Measurements from ENCODE around the gene TMEM242. TPM values are rescaled to one million over a fixed set of nuclear protein-coding genes. Genes with fewer than 3 reads are reported as not detected.

Gene TMEM242
- total RNA-seq, 1 donor from 2014 or later, result 9.7 TPM

GRCh38 chr6:157283900-157284737 lies 39.2 kb downstream of the TMEM242 start:
- FAIRE-seq, result no peak
- Mint-ChIP-seq H3K27ac (ENCODE audit: unreplicated experiment) (no peak overlapping the region), H3K27me3 (ENCODE audit: low read depth, unreplicated experiment) (peaks cover 5% of the 10 kb centered on the region)

GRCh38 chr6:157283330-157283898 lies 39.9 kb downstream of the TMEM242 start:
- Histone ChIP-seq H2AFZ (ENCODE audit: low read depth, low read length) (no peak overlapping the region), H3K4me3 (ENCODE audit: insufficient read depth, low read depth, low read length) (no peak overlapping the region), H3K4me1 (ENCODE audit: insufficient read depth, low read length) (no peaks in the 10 kb centered on the region), H3K9me3 (ENCODE audit: insufficient read depth, low read depth, low read length) (no peaks in the 10 kb centered on the region), H3K36me3 (ENCODE audit: insufficient read depth, low read length) (no peaks in the 10 kb centered on the region), H3K27me3 (ENCODE audit: insufficient read depth, low read length) (no peaks in the 10 kb centered on the region), H3K4me2 (ENCODE audit: low read length) (no peak overlapping the region), H4K20me1 (ENCODE audit: insufficient read depth, low read length) (no peaks in the 10 kb centered on the region), H3K79me2 (ENCODE audit: insufficient read depth, low read length) (no peaks in the 10 kb centered on the region), H3K27ac (ENCODE audit: low read depth, low read length) (no peak overlapping the region), H3K9ac (ENCODE audit: low read length) (no peak overlapping the region)
- Mint-ChIP-seq H3K27me3 (ENCODE audit: low read depth, unreplicated experiment) (peaks cover 7% of the 10 kb centered on the region), H3K4me1 (ENCODE audit: low read depth, unreplicated experiment) (no peaks in the 10 kb centered on the region), H3K36me3 (ENCODE audit: low read depth, unreplicated experiment) (peaks cover 8% of the 10 kb centered on the region), H3K27ac (ENCODE audit: unreplicated experiment) (no peak overlapping the region), H3K9me3 (ENCODE audit: unreplicated experiment) (no peaks in the 10 kb centered on the region), H3K4me3 (ENCODE audit: unreplicated experiment) (no peak overlapping the region)
- TF ChIP-seq EZH2 (IDR thresholded peaks at IDR 0.05; ENCODE audit: insufficient read depth, low read length) (no peak), CTCF (IDR thresholded peaks at IDR 0.05; ENCODE audit: insufficient read depth, low read depth, low read length) (no peak)
- FAIRE-seq, result no peak
- no peak for DNase-seq (ENCODE audit: low read depth)

More at GRCh38 chr6:157283900-157284737, 39.2 kb downstream of the TMEM242 start:
- no peaks in the 10 kb centered on the region for H4K20me1 ChIP-seq (ENCODE audit: insufficient read depth, low read length)
- no peaks in the 10 kb centered on the region for H3K4me1 Mint-ChIP-seq (ENCODE audit: low read depth, unreplicated experiment)
- no peak overlapping the region for H3K4me3 Mint-ChIP-seq (ENCODE audit: unreplicated experiment)
- peaks cover 9% of the 10 kb centered on the region for H3K36me3 Mint-ChIP-seq (ENCODE audit: low read depth, unreplicated experiment)
- H3K9me3 Mint-ChIP-seq (ENCODE audit: unreplicated experiment), result no peaks in the 10 kb centered on the region
- H3K4me1 ChIP-seq (ENCODE audit: insufficient read depth, low read length), result no peaks in the 10 kb centered on the region
- H3K4me3 ChIP-seq (ENCODE audit: insufficient read depth, low read depth, low read length), result no peak overlapping the region
- no peaks in the 10 kb centered on the region for H3K36me3 ChIP-seq (ENCODE audit: insufficient read depth, low read length)
- DNase-seq (ENCODE audit: low read depth), result no peak
- H3K4me2 ChIP-seq (ENCODE audit: low read length), result no peak overlapping the region
- H3K27me3 ChIP-seq (ENCODE audit: insufficient read depth, low read length), result no peaks in the 10 kb centered on the region
- TF ChIP-seq CTCF (IDR thresholded peaks at IDR 0.05; ENCODE audit: insufficient read depth, low read depth, low read length) (no peak), EZH2 (IDR thresholded peaks at IDR 0.05; ENCODE audit: insufficient read depth, low read length) (no peak)
- H3K9ac ChIP-seq (ENCODE audit: low read length), result no peak overlapping the region
- no peak overlapping the region for H2AFZ ChIP-seq (ENCODE audit: low read depth, low read length)
- no peak overlapping the region for H3K27ac ChIP-seq (ENCODE audit: low read depth, low read length)
- no peaks in the 10 kb centered on the region for H3K79me2 ChIP-seq (ENCODE audit: insufficient read depth, low read length)
- H3K9me3 ChIP-seq (ENCODE audit: insufficient read depth, low read depth, low read length), result no peaks in the 10 kb centered on the region

GRCh38 chr6:157282284-157282683 lies 41.0 kb downstream of the TMEM242 start:
- Histone ChIP-seq H3K4me1 (ENCODE audit: insufficient read depth, low read length) (no peaks in the 10 kb centered on the region), H2AFZ (ENCODE audit: low read depth, low read length) (no peak overlapping the region), H3K9ac (ENCODE audit: low read length) (no peak overlapping the region), H3K27me3 (ENCODE audit: insufficient read depth, low read length) (no peaks in the 10 kb centered on the region), H4K20me1 (ENCODE audit: insufficient read depth, low read length) (no peaks in the 10 kb centered on the region), H3K4me3 (ENCODE audit: insufficient read depth, low read depth, low read length) (no peak overlapping the region), H3K9me3 (ENCODE audit: insufficient read depth, low read depth, low read length) (no peaks in the 10 kb centered on the region), H3K36me3 (ENCODE audit: insufficient read depth, low read length) (no peaks in the 10 kb centered on the region), H3K27ac (ENCODE audit: low read depth, low read length) (no peak overlapping the region), H3K4me2 (ENCODE audit: low read length) (no peak overlapping the region), H3K79me2 (ENCODE audit: insufficient read depth, low read length) (no peaks in the 10 kb centered on the region)
- no peak for DNase-seq (ENCODE audit: low read depth)
- TF ChIP-seq CTCF (IDR thresholded peaks at IDR 0.05; ENCODE audit: insufficient read depth, low read depth, low read length) (no peak), EZH2 (IDR thresholded peaks at IDR 0.05; ENCODE audit: insufficient read depth, low read length) (no peak)
- no peaks in the 10 kb centered on the region for H3K9me3 Mint-ChIP-seq (ENCODE audit: unreplicated experiment)
- H3K4me1 Mint-ChIP-seq (ENCODE audit: low read depth, unreplicated experiment), result no peaks in the 10 kb centered on the region
- peaks cover 10% of the 10 kb centered on the region for H3K27me3 Mint-ChIP-seq (ENCODE audit: low read depth, unreplicated experiment)
- no peak overlapping the region for H3K4me3 Mint-ChIP-seq (ENCODE audit: unreplicated experiment)
- peaks cover 6% of the 10 kb centered on the region for H3K36me3 Mint-ChIP-seq (ENCODE audit: low read depth, unreplicated experiment)
- H3K27ac Mint-ChIP-seq (ENCODE audit: unreplicated experiment), result no peak overlapping the region
- no peak for FAIRE-seq

Measured in astrocyte (in vitro differentiated cells and primary cell).